IPS-18c (cell line): Measurements from ENCODE around the gene MYO10.

Source experiments
- H3K4me3 ChIP-seq: 2 replicates; pipeline ENCODE4 v1.7.0; 2013; ENCODE audit warnings: low read depth, mild to moderate bottlenecking, low read length, moderate library complexity; ENCODE audit not compliant: insufficient read depth
- H3K9me3 ChIP-seq: one replicate; pipeline ENCODE4 v1.6.1; 2013; ENCODE audit warnings: mild to moderate bottlenecking, low read length, moderate library complexity; ENCODE audit not compliant: control insufficient read depth, insufficient read depth

The MYO10 gene

DNA sequence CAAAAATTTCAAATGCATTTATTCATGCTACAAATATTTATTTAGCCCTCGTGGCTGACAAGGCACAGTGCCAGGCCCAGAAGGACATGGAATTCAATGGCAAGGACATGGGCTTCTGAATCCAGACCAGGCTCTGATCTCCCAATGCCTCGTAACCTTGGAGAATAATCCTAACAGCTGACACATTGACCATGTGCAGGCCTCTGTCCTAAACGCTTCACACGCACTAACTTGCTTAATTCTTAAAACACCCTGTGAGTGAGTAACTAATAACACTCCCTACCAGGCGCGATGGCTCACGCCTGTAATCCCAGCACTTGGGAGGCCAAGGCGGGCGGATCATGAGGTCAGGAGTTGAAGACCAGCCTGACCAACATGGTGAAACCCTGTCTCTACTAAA is 33.2 kb downstream of the MYO10 start:
- H3K9me3 ChIP-seq = no peaks in the 10 kb centered on the region
- H3K4me3 ChIP-seq = no peak overlapping the region

DNA sequence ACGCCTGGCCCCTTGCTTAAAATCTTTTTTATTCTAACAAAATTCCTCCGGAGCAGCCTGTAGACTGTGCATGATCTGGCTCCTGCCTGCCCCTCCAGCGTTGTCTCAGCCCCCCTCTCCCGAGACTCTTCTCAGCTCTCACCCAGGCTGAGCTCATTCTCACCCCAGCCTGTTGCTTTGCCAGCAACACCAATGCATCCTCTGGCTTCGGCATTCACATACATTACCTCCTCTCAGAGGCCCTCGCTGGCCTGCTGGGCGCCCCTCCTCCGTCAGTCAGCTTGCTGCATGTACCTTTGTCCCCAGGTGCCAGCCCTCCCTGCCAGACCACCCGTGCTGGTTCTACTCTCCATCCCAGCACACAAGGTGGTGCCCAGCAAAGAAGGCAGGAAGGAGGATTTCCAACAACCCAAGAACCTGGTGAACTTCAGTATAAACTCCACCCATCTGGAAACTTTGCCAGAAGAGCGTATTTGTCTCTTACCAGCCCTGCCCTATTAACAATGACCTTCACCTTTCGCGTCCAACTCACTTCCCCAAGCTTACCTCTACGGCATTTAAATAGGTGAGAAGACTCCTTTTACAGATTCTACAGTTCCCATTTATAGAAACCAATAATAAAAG is 35.0 kb downstream of the MYO10 start:
- no peaks in the 10 kb centered on the region for H3K9me3 ChIP-seq
- H3K4me3 ChIP-seq = no peak overlapping the region

DNA sequence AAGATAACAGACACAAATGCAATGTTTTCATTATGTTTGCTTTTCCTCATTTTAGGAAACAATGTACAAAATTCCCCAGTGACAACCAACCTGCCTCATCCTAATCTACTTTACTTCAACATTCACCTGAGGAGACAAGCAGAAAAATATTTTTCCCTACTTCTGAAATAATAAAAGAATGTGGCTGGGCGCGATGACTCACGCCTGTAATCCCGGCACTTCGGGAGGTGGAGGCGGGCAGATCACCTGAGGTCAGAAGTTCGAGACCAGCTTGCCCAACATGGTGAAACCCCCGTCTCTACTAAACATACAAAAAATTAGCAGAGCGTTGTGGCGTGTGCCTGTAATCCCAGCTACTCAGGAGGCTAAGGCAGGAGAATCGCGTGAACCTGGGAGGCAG is 36.9 kb downstream of the MYO10 start:
- Histone ChIP-seq H3K4me3 (no peak overlapping the region), H3K9me3 (no peaks in the 10 kb centered on the region)

DNA sequence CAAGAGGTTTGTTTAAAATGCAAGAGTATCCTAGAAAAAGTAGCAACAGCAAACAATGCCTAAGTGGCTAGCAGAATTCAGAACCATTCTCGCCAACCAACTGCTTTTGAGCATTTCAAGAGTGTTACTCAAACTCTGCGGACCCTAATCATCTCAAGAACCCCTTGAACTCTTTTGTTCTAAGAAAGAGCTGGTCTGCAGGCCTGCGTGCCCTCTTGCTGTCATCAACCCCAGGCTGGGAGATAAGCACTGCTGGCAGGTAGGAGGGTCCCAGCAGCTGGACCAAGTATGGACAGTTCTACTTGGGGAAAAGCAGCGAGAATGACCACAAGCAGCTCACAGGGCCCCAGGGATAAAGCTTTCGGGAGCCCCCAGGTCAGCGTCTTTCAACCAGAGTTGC is 38.3 kb downstream of the MYO10 start:
- H3K4me3 ChIP-seq = no peak overlapping the region

DNA sequence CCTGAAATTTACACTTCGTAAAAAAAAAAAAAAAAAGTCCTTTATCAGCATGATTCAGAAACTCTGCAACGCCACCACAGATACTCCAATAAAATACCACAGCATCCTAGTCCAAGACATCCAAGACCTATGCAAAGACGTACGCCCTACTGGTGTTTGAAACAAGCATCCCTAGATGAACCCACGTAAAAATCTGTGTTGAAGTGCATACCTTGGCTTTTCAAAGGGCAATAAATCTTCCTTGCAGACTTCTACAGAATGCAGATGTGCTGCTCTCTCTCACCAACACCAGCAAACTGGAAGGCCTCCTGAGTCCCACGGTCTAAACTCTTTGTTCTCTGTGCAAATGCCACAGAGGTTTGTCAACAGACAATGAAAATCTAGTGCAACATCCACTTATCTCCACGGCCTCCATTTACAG is 38.8 kb downstream of the MYO10 start:
- H3K4me3 ChIP-seq = no peak overlapping the region
- H3K9me3 ChIP-seq = no peaks in the 10 kb centered on the region

More for the DNA sequence above, 38.3 kb downstream of the MYO10 start:
- no peaks in the 10 kb centered on the region for H3K9me3 ChIP-seq

DNA sequence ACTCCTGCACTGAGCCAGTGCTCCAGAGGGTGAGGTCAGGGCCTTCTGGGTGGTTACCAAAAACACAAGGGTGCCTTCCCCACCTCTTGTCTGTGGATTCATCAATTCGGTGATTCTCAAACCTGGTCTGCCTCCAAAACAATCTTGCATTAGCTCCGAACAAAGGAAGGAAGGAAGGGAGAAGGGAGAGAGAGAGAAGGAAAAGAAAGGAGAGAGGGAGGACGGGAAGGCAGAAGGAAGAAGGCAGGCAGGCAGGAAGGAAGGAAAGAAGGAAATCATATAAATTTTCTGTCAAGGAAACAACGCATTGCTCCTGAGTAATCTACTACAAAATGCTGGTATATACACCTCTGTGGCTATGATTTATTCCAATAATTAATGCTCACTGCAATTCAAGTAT is 39.3 kb downstream of the MYO10 start:
- Histone ChIP-seq H3K9me3 (no peaks in the 10 kb centered on the region), H3K4me3 (no peak overlapping the region)

DNA sequence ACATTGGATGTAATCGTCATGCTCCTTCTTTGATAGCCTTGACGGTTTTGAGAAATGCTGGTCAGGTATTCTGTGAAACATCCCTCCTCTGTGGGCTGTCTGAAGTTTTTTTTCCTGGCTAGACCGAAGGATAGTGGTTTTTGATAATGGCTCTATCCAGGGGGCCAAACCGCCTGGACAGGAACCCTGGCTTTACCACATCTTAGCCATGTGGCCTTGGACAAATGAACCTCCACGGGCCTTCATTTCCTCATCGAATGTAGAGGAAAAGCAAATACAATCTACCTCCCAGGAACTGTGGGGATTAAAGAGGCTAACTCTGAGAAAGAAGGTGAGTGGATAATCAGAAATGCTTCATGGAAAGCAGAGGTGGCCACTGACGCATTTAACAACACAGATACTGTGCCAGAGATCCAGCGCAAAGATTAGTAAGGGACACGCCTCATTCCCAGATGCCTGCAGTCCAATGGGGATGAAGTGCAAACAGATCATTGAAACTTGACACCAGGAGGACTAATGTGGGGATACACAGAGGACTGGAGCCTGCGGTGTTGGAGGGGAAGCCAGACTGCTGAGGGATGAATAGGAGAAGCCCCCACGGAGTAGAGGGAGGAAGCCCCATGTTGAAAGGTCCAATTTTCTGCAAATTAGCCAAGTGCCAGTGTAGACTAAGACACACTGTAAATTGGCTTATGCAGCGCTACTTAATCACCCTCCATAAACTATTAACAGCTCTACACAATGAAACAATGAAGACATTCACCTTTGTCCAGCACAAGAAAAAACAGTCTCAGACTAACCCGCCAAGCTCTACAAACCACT is 41.6 kb downstream of the MYO10 start:
- no peaks in the 10 kb centered on the region for H3K9me3 ChIP-seq
- no peak overlapping the region for H3K4me3 ChIP-seq

DNA sequence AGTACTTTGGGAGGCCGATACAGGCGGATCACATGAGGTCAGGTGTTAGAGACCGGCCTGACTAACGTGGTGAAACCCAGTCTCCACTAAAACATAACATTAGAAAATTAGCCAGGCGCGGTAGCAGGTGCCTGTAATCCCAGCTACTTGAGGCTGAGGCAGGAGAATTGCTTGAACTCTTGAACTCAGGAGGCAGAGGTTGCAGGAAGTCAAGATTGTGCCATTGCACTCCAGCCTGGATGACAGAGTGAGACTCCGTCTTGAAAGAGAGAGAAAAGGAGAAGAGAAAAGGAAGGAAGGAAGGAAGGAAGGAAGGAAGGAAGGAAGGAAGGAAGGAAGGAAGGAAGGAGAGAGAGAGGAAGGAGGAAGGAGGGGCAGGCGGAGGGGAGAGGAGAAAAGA is 45.1 kb downstream of the MYO10 start:
- no peaks in the 10 kb centered on the region for H3K9me3 ChIP-seq
- H3K4me3 ChIP-seq = no peak overlapping the region

DNA sequence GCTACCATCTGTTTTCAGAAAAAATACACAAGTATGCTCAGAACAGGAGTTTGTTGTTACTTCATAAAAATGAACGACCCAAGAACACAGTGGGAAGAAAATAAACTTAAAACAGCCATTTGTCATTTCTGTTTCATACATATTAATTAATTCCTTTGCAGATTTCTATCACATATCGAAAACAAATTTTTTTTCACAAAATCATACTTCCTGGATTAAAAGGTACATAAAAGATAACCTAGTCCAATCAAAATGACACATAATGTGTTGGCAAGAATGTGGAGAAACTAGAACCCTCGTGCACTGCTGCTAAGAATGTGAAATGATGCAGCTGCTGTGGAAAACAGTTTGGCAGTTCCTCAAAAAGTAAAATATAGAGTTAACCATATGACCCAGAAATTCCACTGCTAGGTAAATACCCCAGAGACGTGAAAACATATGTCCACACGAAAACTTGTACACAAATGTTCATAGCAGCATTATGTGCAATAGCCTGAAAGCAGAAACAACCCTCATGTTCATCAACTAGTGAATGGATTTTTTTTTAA is 46.0 kb downstream of the MYO10 start:
- Histone ChIP-seq H3K4me3 (no peak overlapping the region), H3K9me3 (no peaks in the 10 kb centered on the region)

DNA sequence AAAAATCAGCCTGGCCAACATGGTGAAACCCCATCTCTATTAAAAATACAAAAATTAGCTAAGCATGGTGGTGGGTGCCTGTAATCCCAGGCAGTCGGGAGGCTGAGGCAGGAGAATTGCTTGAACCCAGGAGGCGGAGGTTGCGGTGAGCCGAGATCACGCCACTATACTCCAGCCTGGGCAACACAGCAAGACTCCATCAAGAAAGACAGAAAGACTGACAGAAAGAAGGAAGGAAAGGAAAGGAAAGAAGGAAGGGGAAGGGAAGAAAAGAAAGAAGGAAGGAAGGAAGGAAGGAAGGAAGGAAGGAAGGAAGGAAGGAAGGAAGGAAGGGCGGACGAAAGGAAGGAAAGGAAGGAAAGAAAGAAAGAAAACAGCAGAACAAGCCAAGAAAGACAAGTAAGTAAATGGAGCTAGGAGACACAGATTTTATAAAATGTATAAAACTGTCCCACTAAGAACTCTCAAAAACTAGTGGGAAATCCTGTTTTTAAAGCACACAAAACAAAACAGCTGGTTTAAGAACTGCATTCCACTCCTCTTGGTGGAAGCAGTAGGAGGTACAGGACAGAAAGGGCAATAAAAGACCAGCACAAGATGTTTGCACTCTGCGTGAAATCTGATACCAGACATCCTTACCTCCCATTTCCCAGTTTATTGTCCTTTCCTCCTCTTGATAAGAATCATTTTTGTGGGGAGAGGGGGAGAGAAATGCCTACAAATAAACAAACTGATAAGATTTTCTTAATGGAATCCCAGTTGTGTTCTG is 46.7 kb downstream of the MYO10 start:
- no peak overlapping the region for H3K4me3 ChIP-seq

DNA sequence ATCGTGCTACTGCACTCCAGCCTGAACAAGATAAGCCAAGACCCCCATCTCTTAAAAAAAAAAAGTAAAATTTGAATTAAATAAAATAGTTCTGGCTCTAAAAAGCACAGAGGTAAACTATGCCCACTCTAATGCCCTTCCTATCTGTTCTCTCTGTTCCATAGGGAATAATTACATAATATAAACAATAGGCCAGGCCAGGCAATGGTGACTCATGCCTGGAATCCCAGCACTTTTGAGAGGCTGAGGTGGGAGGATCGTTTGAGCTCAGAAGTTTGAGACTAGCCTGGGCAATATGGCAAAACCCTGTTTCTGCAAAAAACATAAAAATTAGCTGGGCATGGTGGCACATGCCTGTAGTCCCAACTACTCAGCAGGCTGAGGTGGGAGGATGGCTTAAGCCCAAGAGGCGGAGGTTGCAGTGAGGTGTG is 47.4 kb downstream of the MYO10 start:
- Histone ChIP-seq H3K4me3 (no peak overlapping the region), H3K9me3 (no peaks in the 10 kb centered on the region)

More for the DNA sequence above, 46.7 kb downstream of the MYO10 start:
- H3K9me3 ChIP-seq = no peaks in the 10 kb centered on the region

DNA sequence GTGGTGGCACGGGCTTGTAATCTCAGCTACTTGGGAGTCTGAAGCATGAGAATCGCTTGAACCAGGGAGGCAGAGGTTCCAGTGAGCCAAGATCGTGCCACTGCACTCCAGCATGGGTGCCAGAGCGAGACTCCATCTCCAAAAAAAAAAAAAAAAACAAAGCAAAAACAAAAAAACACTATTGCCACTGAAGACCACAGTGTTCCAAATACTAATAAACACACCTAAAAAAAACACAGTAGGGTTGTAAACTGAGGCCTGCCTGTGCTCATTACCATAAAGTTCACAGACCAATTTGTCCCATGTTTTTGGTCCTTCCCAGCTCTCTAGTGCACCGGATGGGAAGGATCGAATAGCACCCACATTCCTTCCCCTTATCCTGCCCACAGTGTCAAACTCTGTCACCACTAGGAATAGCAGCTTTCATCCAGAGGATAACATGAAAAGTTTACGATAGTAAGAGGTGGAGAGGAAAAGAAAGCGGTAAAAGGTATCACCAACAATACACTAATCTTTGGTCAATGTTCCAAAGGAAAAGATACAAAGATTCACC is 49.2 kb downstream of the MYO10 start:
- H3K4me3 ChIP-seq = no peak overlapping the region
- H3K9me3 ChIP-seq = no peaks in the 10 kb centered on the region

DNA sequence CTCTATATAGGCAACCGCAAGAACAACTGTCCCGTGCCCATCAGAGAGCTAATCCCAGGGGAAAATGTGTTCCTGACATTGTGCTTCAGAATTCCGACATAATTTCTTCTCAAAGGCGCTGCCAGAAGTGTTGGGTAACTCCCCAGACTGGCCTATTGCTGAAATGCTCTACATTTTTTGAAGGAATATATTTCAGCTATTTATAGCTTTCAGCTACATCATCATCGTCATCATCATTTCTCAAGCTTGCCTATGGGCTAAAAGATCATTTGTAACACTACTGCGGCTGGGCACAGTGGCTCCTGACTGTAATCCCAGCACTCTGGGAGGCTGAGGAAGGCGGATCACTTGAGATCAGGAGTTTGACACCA is 49.7 kb downstream of the MYO10 start:
- H3K4me3 ChIP-seq = no peak overlapping the region
- no peaks in the 10 kb centered on the region for H3K9me3 ChIP-seq

DNA sequence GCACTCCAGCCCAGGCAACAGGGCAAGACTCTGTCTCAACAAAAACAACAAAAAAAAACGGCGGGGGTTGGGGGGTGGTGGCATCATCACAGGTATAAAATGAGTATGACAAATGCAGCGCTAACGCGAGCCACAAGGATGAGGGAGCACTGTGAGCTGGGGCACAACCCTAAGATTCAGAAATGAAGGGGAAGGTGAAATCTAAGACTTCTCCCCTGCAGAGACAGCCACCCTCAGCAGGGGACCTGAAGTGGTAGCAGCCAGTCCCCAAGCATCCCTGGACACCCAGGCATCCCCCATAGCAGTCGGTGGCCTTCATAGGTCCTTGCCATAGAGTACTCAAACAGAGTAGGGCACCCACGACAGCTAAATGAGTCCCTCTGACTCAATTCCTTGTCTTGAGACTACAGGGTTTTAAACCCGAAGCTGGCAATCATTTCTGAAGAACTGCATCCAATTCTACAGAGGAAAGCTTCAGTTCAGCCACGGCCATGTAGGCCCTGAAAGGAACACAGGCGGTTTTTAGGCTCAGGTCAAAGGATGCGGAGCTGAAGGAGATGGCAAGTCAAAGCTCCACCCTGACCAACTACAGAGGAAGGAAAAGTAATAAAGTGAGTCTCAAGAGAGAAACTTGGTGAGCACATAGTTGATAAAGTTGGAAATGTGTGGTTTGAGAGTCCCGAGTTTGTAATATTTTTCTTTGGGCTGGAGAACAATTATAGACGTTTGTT is 50.3 kb downstream of the MYO10 start:
- no peak overlapping the region for H3K4me3 ChIP-seq
- H3K9me3 ChIP-seq = no peaks in the 10 kb centered on the region

DNA sequence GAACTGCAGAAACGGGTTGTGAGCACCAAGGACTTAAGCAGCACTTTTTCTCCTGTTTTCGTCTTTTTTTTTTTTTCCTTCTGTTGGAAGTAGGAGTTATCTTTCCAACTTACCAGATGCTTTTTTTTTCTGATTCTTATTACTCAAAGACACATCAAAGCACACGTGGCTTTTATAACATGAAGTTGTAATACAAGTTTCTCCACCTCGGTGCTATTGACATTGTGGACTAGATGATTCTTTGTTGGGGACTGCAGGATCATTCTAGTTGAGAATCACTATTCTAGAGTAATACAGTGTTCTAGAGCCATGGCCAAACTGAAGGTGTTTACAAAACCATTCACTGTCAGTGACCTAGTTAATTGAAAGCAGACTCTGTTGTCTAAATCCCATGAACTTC is 51.5 kb downstream of the MYO10 start:
- Histone ChIP-seq H3K9me3 (no peaks in the 10 kb centered on the region), H3K4me3 (no peak overlapping the region)

DNA sequence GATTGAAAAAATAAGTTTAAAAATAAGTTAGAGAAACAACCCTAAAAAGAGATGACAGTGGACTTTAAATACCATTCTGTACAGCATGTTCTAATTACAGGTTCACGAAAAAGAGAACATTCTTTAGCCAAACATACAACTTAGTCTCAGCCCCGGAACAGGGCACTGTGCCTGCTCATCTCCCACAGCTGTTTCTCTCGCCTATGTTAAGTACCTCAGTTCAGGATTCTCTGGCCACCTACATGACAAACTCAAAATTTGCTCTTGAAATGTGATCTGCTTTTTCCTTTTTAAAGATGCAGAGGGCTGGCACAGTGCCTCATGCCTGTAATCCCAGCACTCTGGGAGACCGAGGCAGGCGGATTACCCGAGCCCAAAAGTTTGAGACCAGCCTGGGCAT is 52.3 kb downstream of the MYO10 start:
- no peaks in the 10 kb centered on the region for H3K9me3 ChIP-seq

DNA sequence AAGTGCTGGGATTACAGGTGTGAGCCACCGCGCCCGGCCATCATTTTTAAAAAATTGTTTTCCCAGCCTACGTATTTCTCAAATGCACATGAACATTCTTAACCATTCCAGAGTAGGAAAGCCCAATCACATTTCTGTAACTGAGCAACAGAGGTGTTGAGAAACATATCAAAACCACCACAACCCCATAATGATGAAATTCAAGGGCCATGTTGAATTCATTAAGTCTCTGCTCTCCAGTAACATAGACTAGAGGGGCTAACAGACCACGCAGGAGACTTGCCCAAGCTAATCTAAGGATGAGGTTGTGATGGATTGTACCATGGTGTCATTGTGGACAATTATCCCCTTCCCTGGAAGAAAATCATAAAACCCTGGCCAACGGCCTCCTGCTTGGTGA is 52.9 kb downstream of the MYO10 start:
- Histone ChIP-seq H3K9me3 (no peaks in the 10 kb centered on the region), H3K4me3 (no peak overlapping the region)

More for the DNA sequence above, 52.3 kb downstream of the MYO10 start:
- H3K4me3 ChIP-seq = no peak overlapping the region
